ENCODE results near the gene LPCAT3. TPM values are rescaled to one million over a fixed set of nuclear protein-coding genes. Genes with fewer than 3 reads are reported as not detected.

Gene LPCAT3
- total RNA-seq, 4 donors from 2014 or later, result 18.2 to 230 (median 179) TPM

DNA sequence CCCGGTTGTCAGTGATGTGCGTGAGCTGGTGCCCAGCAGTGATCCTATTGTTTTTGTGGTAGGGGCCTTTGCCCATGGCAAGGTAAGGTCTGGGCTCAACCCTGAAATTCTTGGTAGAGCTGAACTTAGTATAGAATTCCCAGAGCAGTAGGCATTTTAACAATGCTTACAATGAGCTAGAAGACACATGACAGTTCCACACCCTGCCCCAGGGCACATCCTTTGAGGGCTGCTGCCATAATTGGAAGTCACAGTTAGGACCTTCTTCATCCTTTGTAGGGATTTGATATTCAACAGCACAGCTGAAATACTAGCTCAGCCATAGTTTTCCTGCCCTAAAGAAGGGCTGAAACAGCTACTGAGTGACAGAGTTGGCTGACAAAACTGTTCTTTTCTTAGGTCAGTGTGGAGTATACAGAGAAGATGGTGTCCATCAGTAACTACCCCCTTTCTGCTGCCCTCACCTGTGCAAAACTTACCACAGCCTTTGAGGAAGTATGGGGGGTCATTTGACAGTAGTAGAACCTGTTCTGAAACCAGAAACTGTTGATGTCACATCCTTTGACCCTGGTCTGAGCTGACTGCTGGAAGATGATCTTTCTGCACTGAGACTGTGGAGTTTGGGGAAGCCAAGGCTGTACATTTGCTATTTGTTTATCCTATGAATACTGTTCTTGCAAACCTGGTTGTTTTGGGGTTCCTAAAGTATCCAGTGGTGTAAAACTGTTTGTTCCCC lies 42.8 kb downstream of the LPCAT3 start:
- Histone ChIP-seq H3K4me3 (no peak overlapping the region), H3K27me3 (no peaks in the 10 kb centered on the region), H3K4me1 (peaks cover 4 to 9% (median 4%) of the 10 kb centered on the region in 4 donors), H3K27ac (no peak overlapping the region), H3K36me3 (peaks cover 0 to 66% (median 0%) of the 10 kb centered on the region in 3 donors), H3K9me3 (no peaks in the 10 kb centered on the region)
- no peak for DNase-seq
- TF ChIP-seq POLR2A (IDR thresholded peaks at IDR 0.05), result no peak
- TF ChIP-seq, protein P1, sequence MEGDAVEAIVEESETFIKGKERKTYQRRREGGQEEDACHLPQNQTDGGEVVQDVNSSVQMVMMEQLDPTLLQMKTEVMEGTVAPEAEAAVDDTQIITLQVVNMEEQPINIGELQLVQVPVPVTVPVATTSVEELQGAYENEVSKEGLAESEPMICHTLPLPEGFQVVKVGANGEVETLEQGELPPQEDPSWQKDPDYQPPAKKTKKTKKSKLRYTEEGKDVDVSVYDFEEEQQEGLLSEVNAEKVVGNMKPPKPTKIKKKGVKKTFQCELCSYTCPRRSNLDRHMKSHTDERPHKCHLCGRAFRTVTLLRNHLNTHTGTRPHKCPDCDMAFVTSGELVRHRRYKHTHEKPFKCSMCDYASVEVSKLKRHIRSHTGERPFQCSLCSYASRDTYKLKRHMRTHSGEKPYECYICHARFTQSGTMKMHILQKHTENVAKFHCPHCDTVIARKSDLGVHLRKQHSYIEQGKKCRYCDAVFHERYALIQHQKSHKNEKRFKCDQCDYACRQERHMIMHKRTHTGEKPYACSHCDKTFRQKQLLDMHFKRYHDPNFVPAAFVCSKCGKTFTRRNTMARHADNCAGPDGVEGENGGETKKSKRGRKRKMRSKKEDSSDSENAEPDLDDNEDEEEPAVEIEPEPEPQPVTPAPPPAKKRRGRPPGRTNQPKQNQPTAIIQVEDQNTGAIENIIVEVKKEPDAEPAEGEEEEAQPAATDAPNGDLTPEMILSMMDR (IDR thresholded peaks at IDR 0.05), result no peak

DNA sequence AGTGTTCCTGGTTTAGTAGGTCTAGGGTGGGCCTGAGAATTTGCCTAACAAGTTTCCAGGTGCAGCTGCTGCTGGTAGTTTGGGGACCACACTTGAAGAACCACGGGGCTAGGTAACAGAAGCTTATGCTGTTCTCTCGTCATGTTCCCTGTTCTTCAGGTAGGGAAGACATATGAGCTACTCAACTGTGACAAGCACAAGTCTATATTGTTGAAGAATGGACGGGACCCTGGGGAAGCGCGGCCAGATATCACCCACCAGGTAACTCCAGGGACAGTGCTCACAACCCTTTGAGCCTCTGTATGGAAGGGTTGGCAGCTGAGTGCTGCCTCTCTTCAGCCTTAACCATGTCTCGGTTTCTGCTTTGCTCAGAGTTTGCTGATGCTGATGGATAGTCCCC lies 44.1 kb downstream of the LPCAT3 start:
- H3K27ac ChIP-seq, result no peak overlapping the region
- DNase-seq, result no peak
- H3K27me3 ChIP-seq, result no peaks in the 10 kb centered on the region
- peaks cover 0 to 56% (median 0%) of the 10 kb centered on the region in 3 donors for H3K36me3 ChIP-seq
- peaks cover 5 to 18% (median 11%) of the 10 kb centered on the region in 4 donors for H3K4me1 ChIP-seq
- no peak overlapping the region for H3K4me3 ChIP-seq
- TF ChIP-seq POLR2A (IDR thresholded peaks at IDR 0.05), result no peak
- TF ChIP-seq, protein P1 (IDR thresholded peaks at IDR 0.05), result no peak
- no peaks in the 10 kb centered on the region for H3K9me3 ChIP-seq

GRCh38 chr12:6970096-6970527 lies 48.2 kb downstream of the LPCAT3 start:
- Histone ChIP-seq H3K27me3 (no peaks in the 10 kb centered on the region), H3K36me3 (peaks cover 0 to 49% (median 0%) of the 10 kb centered on the region in 3 donors), H3K4me1 (peaks cover 5 to 47% (median 13%) of the 10 kb centered on the region in 4 donors), H3K9me3 (no peaks in the 10 kb centered on the region), H3K4me3 (peak overlapping the region; percentile 73 to 86 (median 82)), H3K27ac (peak overlapping the region; percentile 88 to 100 (median 92))
- no peak for DNase-seq
- TF ChIP-seq, protein P1 (IDR thresholded peaks at IDR 0.05), result no peak
- TF ChIP-seq POLR2A (IDR thresholded peaks at IDR 0.05), result no peak

GRCh38 chr12:6968426-6968825 lies 49.9 kb downstream of the LPCAT3 start:
- H3K4me1 ChIP-seq, result peaks cover 5 to 54% (median 18%) of the 10 kb centered on the region in 4 donors
- TF ChIP-seq POLR2A (IDR thresholded peaks at IDR 0.05), result no peak
- TF ChIP-seq, protein P1 (IDR thresholded peaks at IDR 0.05), result no peak
- no peaks in the 10 kb centered on the region for H3K9me3 ChIP-seq
- peaks cover 0 to 40% (median 0%) of the 10 kb centered on the region in 3 donors for H3K36me3 ChIP-seq
- H3K4me3 ChIP-seq, result peak overlapping the region in 1 of 4 donors; percentile 82
- no peaks in the 10 kb centered on the region for H3K27me3 ChIP-seq
- no peak for DNase-seq
- H3K27ac ChIP-seq, result peak overlapping the region in 3 of 4 donors; percentile 30 to 100 (median 93)

DNA sequence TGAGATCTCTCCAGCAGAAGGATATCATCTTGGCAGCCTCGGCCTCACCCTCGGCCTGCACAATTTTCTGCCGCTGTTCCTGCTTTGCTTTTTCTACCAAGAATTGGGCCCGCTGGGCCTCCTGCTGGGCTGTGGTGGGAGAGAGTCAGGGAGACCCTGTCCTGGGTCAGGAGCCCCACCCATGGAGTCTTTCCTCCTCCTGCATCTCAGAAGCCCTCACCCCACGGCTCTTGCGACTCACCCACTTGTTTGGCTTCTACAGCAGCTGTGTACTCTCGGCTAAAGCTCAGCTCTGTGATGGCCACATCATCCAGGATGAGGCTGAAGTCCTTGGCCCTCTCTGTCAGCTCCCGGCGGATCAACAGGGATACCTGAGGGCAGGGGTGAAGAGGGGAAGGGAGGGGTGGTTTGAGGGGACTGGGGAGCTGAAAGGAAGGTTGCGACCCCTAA lies 50.6 kb downstream of the LPCAT3 start:
- Histone ChIP-seq H3K27me3 (no peaks in the 10 kb centered on the region), H3K4me3 (no peak overlapping the region), H3K4me1 (peaks cover 5 to 54% (median 18%) of the 10 kb centered on the region in 4 donors), H3K27ac (peak overlapping the region in 3 of 4 donors; percentile 30 to 100 (median 93)), H3K9me3 (no peaks in the 10 kb centered on the region), H3K36me3 (peaks cover 0 to 40% (median 0%) of the 10 kb centered on the region in 3 donors)
- TF ChIP-seq, protein P1 (IDR thresholded peaks at IDR 0.05), result no peak
- TF ChIP-seq POLR2A (IDR thresholded peaks at IDR 0.05), result peak in 1 of 2 donors; percentile 27
- DNase-seq, result peak in 2 of 3 donors; percentile 49 to 58
